Mucosa of descending colon (tissue), 3 donors: ENCODE measurements around the gene SEMA4C. TPM values are rescaled to one million over a fixed set of nuclear protein-coding genes. Genes with fewer than 3 reads are reported as not detected.

ENCODE experiments used
- ATAC-seq: fragments of 200-7000 bp; cut with Tn5 transposase; one replicate; pipeline ENCODE4 v1.9.1; 2020; ENCODE audit warnings: mild to moderate bottlenecking, moderate library complexity
- DNase-seq, 3 donors: peaks; one replicate each; pipeline ENCODE4 v3.0.0-alpha.2; 2020
- H3K36me3 ChIP-seq: fragments of 200-600 bp; one replicate; pipeline ENCODE4 v1.8.0; 2021; ENCODE audit warnings: low read depth, mild to moderate bottlenecking
- H3K4me1 ChIP-seq: fragments of 200-600 bp; one replicate; pipeline ENCODE4 v1.8.0; 2021; ENCODE audit warnings: low read depth, mild to moderate bottlenecking
- H3K4me3 ChIP-seq: fragments of 200-600 bp; one replicate; pipeline ENCODE4 v1.8.0; 2021; ENCODE audit warnings: mild to moderate bottlenecking
- H3K9me3 ChIP-seq: fragments of 200-600 bp; one replicate; pipeline ENCODE4 v1.8.0; 2021; ENCODE audit warnings: mild to moderate bottlenecking
- intact Hi-C, 2 donors: fragments of 100-400 bp; cut with DNase I in 1 of 2; cut with micrococcal nuclease in 1 of 2; formaldehyde crosslinking; loops; one replicate each; pipeline versions ENCODE4 v1.11.0 to v1.11.1; 2022; cut with DNase I, micrococcal nuclease
- total RNA-seq, 3 donors: library from RNA; stranded (reverse); fragmentation: NEBNext Ultra II Directional in 2 of 3; extraction: Animal tissue kit (Norgen Biotek cat#: 25700) in 2 of 3; gene quantifications; one replicate each; pipeline versions ENCODE4 v1.2.1 to v1.2.4, GENCODE V29; 2021 to 2023
- TF ChIP-seq, protein P1 (sequence below): fragments of 200-600 bp; IDR thresholded peaks from one replicate; pipeline ENCODE4 v1.8.0; 2022; ENCODE audit warnings: antibody characterized with exemption, mild to moderate bottlenecking
- donor health status: DM: no; HTN: no; CAD: no; lungs with moderate emphysema.
- donor health status: DM: no; HTN: no; CAD: no.
- donor health status: DM: no; HTN: yes; CAD: no.

SEMA4C gene
- total RNA-seq, 3 donors from 2014 or later, result 14.4 to 83.8 (median 17.5) TPM

DNA sequence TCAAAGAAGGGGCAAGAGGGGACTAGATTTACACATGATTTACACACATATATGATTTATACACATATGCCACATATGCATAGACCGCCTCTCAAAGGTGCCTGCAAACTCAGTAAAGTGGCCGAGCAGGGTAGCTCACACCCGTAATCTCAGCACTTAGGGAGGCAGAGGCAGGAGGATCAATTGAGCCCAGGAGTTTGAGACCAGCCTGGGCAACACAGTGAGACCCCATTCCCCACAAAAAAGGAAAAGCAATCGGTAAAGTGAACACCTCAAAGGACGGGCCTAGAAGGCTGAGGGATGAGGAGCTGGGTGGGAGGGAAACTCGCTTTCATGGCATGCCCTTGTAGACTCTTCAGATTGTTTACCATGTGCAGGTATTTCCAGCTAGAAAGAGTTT, 17.2 kb downstream of the SEMA4C start:
- TF ChIP-seq, protein P1, sequence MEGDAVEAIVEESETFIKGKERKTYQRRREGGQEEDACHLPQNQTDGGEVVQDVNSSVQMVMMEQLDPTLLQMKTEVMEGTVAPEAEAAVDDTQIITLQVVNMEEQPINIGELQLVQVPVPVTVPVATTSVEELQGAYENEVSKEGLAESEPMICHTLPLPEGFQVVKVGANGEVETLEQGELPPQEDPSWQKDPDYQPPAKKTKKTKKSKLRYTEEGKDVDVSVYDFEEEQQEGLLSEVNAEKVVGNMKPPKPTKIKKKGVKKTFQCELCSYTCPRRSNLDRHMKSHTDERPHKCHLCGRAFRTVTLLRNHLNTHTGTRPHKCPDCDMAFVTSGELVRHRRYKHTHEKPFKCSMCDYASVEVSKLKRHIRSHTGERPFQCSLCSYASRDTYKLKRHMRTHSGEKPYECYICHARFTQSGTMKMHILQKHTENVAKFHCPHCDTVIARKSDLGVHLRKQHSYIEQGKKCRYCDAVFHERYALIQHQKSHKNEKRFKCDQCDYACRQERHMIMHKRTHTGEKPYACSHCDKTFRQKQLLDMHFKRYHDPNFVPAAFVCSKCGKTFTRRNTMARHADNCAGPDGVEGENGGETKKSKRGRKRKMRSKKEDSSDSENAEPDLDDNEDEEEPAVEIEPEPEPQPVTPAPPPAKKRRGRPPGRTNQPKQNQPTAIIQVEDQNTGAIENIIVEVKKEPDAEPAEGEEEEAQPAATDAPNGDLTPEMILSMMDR, result no peak
- intact Hi-C loops, result no loop called here
- no peak overlapping the region for H3K4me3 ChIP-seq
- H3K4me1 ChIP-seq, result peaks cover 9% of the 10 kb centered on the region
- H3K36me3 ChIP-seq, result no peaks in the 10 kb centered on the region
- DNase-seq, result no peak
- no peaks in the 10 kb centered on the region for H3K9me3 ChIP-seq
- no peak for ATAC-seq

DNA sequence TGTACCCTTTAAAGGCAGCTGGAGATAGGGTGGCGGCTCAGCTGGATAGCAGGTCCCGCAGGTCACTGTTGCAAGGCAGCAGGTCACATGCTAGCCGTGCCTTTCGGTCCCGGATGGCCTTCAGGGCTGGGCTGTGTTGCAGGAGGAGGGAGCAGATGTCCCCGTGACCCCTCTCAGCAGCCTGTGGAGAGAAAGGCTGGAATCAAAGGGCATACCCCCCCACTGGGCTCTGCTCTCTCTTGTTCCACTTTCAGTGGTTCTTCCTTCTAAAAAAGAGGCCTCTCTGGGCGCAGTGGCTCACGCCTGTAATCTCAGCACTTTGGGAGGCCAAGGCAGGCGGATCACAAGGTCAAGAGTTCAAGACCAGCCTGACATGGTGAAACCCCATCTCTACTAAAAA, 21.6 kb downstream of the SEMA4C start:
- H3K9me3 ChIP-seq, result no peaks in the 10 kb centered on the region
- intact Hi-C loops, result no loop called here
- TF ChIP-seq, protein P1, result no peak
- ATAC-seq (no peak), DNase-seq (no peak)
- no peak overlapping the region for H3K4me3 ChIP-seq
- H3K36me3 ChIP-seq, result no peaks in the 10 kb centered on the region
- H3K4me1 ChIP-seq, result no peaks in the 10 kb centered on the region

DNA sequence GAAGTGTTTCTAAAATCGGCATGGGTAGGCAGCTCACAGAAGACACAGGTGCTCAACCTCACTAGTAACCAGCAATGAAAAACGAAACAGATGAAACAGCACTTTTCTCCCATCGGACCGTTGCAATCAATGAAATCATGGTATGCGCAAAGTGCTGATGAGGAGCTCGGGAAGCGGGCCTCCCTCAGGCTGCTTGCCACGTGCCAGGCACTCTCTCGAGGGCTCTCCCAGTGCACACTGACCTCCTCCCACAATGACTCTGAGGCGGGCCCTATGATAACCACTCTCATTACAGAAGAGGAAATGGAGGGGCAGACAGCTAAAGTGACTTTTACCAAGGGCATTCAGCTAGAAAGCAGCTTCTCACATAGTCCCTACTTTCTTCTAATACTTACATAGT, 22.3 kb downstream of the SEMA4C start:
- Histone ChIP-seq H3K9me3 (no peaks in the 10 kb centered on the region), H3K4me1 (no peaks in the 10 kb centered on the region), H3K4me3 (no peak overlapping the region), H3K36me3 (no peaks in the 10 kb centered on the region)
- TF ChIP-seq, protein P1, result no peak
- intact Hi-C loops, result no loop called here
- ATAC-seq (no peak), DNase-seq (no peak)

DNA sequence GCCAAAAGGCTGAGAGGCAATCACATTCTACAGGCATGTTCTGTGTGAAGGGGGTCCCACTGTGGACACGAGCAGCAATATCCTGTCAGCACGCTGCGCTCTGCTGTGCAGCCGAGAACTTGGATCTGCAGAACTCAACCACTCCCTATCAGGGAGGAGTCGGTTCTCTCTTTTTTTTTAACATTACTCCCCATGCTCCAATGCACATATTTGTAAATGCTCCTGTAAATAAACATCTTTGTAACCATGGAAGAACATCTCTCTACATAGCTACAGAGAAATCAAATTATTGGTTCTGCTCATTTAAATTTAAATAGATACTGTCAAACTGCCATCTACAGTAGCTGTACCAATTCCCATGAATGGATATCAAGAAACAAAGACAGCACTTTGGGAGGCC, 23.1 kb downstream of the SEMA4C start:
- intact Hi-C loops, result no loop called here
- no peak for ATAC-seq

DNA sequence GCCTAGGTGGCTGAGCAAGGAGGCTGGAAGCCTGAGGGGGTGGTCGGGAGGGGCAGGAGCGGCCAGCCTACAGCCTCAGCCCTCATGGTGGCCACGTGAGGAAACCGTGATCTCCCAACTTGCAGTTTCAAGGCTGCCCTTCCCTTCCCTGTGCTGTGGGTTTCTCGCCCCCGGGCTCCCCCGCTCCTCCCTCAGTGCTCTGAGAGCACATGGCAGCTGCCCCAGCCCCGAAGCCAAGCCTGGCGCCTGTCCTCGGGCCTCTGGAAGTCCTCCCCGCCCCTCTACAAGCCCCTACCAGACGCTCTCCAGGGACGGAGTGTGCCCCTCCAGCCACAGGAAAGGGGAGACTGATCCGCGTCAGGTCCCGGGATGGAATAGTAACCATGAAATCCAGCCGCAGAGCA, 25.5 kb downstream of the SEMA4C start:
- DNase-seq, result no peak
- no peaks in the 10 kb centered on the region for H3K9me3 ChIP-seq
- H3K4me3 ChIP-seq, result no peak overlapping the region
- intact Hi-C loops, result no loop called here
- TF ChIP-seq, protein P1, result no peak
- H3K4me1 ChIP-seq, result peaks cover 5% of the 10 kb centered on the region
- ATAC-seq, result no peak
- no peaks in the 10 kb centered on the region for H3K36me3 ChIP-seq

More for the DNA sequence above, 23.1 kb downstream of the SEMA4C start:
- no peak overlapping the region for H3K4me3 ChIP-seq
- TF ChIP-seq, protein P1, result no peak
- H3K4me1 ChIP-seq, result no peaks in the 10 kb centered on the region
- DNase-seq, result no peak
- H3K36me3 ChIP-seq, result no peaks in the 10 kb centered on the region
- no peaks in the 10 kb centered on the region for H3K9me3 ChIP-seq
